Frontal cortex (tissue), 4 donors: ENCODE data around the gene RPL10. TPM values are rescaled to one million over a fixed set of nuclear protein-coding genes. Genes with fewer than 3 reads are reported as not detected.

Experiments
- DNase-seq, 2 donors: peaks; one replicate each; pipeline ENCODE4 v3.0.0; 2012; ENCODE audit warnings: low spot score in 2 of 2
- FAIRE-seq: peaks from 2 replicates; lab custom pipeline; 2012; peaks lifted over from hg19 to GRCh38; lab: Jason Lieb, UNC
- small RNA-seq: library from RNA; depleted of rRNA; stranded (forward); fragments of <200 nt; gene quantifications from one replicate; pipeline ENCODE3, GENCODE V24; 2014
- total RNA-seq: library from RNA; depleted of rRNA; stranded (reverse); fragments of >200 nt; gene quantifications from one replicate; pipeline ENCODE4 v1.2.3, GENCODE V29; 2014
- donor health status: control.
- donor health status: control.
- donor health status: control.

RPL10 gene
- total RNA-seq, 1 donor from 2014 or later, result 2,273 TPM

DNA sequence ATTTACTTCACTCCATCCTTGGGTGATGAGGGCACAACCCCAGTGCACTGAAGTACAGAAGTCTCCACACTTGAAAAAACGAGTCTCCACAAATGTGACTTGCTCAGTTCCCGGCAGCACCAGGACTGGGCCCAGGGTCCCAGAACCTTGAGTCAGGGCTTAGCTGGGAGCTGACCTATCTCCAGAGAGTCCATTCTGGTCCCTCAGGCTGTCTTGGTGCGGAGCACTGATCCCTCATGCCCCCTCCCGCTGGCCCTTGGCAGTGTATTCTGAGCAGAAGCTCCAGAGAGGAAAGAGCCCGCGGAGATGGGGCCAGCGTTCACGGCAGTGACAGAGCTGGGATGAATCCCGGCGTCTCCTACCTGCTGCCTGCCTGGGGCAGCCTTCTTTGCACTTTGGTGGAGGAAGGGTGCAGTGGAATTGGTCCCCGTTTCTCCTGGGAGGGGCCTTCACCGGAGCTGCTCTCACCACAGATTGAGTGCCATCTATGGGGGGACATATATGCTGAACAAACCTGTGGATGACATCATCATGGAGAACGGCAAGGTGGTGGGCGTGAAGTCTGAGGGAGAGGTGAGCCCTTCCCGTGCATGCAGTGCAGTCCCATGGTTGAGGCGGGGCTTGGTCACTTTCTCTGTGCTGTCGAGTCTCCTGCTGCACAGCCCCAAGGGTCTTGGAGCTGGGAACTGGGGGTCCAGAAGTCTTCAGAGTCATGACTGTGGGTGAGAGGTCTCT lies 42.6 kb downstream of the RPL10 start:
- FAIRE-seq (no peak), DNase-seq (no peak)

DNA sequence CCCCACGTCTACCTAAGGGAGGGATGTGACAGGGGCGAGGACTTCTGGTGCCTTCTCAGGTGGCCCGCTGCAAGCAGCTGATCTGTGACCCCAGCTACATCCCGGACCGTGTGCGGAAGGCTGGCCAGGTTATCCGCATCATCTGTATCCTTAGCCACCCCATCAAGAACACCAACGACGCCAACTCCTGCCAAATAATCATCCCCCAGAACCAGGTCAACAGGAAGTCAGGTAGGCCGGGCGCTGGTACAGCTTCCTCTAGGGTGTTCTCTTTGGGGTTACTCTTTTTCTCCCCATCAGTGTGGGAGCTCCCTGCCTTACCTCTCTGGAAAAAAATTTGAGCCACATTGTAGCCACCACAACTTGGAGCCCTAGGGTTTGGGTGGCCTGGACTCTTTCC lies 43.4 kb downstream of the RPL10 start:
- DNase-seq (no peak), FAIRE-seq (no peak)

DNA sequence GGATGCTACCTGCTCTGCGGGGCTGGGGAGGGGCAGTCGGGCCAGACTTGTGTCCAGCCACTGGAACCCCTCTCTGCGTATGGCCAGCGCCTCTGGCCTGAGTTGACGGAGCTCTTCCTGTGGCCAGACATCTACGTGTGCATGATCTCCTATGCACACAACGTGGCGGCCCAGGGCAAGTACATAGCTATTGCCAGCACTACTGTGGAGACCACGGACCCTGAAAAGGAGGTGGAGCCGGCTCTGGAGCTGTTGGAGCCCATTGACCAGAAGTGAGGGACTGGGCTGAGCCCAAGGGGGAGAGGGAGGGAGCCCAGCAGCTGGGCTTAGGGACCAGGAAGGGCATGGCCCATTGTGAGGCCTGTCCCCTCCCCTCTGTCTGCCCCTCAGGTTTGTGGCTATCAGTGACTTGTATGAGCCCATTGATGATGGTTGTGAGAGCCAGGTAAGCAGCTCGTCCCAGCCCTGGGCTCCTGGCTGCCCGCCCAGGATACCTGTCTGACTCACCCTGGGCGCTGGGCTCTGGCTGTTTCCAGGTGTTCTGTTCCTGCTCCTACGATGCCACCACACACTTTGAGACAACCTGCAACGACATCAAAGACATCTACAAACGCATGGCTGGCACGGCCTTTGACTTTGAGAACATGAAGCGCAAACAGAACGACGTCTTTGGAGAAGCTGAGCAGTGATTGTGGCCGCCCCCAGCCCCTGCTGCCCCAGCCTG lies 44.0 kb downstream of the RPL10 start:
- FAIRE-seq (no peak), DNase-seq (no peak)

DNA sequence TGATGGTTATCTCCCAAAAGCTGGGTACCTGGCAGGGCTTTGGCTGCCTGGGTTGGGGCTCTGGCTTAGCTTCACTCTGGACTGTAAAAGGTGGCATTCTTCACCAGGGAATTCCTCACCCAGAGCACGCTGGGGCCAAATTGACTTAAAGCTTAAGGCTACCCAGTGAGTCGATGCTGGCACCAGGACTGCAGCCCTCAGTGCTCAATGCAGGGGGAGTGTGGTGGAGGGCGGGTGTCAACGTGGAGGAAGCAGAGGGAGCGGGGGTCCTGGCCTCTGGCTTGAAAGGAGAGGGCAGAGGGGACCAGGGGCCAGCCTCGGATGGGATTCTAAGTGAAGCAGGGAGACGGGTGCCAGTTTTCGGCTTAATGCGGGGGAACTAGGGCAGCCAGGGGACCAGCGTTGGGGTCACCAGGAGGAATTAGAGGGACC lies 45.3 kb downstream of the RPL10 start:
- FAIRE-seq (no peak), DNase-seq (no peak)

DNA sequence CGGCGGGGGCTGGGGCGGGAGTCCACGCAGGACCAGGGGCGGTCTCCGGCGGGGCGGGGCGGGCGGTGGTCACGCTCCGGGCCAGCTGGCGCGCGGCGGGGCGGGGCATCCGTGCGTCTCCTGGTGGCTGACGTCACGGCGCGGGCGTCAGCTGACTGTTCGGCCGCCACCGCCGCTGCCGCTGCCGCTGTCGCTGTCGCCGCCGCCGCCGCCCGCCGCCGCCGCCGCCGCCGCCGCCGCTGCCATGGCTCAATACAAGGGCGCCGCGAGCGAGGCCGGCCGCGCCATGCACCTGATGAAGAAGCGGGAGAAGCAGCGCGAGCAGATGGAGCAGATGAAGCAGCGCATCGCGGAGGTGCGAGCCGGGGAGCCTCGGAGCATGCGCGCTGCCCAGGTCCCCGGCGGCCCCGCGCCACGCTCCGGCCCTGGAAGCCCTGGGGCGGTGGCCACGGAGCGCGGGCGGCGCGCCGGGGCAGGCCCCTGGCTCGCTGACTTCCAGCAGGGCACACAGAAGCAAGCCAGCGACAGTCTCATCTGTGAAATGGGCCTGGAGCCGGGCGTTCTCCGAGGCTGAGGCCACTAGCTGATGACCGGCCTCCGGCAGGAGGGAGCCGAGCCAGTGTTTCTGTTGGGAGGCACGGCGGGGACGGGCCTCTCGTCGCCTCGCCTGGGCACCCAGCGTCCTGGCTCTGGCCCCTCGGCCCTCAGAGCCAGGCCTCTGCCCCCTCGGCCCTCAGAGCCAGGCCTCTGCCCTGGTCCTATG lies 46.0 kb downstream of the RPL10 start, which contains the start of gene FAM50A:
FAM50A (plus strand) TSS at position 150 of the 763 bp plus-strand sequence; CDS start at position 245, 95 bp downstream.
- FAIRE-seq, result no peak

DNA sequence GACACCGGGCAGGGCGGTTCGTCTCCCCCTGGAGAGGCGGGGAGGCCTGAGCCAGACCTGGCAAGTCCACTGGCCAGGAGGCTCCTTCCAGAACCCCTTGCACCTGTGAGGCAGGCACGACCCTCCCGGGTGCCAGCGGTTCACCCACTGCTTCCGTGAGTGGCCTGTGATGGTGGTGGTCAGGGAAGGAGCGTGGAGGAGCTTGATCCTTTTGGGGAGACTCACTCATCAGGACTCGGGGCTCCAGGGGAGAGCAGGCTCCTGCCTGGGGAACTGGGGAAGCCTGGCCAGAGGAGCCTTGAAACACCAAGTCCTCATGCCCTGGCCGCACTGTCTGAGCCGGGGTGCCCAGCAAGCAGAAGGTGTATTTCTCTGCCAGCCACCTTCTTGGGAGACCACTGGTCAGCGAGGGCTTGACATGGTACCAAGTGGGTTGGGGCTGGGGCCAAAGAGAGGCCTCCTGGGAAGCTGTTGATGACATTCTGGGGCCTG lies 46.6 kb downstream of the RPL10 start:
- FAIRE-seq, result no peak
- DNase-seq, result no peak

More for the DNA sequence above, 46.0 kb downstream of the RPL10 start, which contains the start of gene FAM50A:
- peak; percentile 92 to 94 for DNase-seq

DNA sequence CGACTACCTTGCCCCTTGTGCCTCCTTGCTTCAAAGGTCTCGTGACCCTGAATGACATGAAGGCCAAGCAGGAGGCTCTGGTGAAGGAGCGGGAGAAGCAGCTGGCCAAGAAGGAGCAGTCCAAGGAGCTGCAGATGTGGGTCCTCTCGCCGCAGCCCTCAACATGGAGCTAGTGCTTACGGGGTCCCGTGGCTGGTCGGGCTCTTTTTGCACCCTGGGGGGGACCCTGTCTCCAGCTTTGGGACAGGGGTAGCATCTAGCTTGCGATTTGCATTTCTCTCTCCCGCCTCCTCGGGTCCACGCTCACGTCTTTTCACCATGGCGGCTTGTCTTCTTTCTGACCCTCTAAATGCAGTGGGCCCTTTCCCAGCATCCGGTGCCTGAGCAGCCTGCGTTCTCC lies 47.6 kb downstream of the RPL10 start:
- DNase-seq (no peak), FAIRE-seq (no peak)

DNA sequence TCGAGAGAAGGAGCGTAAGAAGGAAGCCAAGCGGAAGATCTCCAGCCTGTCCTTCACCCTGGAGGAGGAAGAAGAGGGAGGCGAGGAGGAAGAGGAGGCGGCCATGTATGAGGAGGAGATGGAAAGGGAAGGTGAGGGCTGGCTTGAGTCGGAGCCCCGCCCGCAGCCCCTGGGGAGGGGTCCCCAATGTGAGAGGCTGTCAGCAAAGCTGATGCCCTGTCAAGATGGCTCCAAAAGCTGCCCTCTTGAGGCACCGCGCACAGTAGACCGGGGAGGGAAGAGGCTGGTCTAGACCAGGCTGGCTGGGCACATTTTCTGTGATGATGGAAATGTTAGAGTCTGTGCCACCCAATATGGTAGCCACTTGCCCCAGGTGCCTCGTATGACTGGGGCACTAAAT lies 48.3 kb downstream of the RPL10 start:
- no peak for DNase-seq
- FAIRE-seq, result no peak

DNA sequence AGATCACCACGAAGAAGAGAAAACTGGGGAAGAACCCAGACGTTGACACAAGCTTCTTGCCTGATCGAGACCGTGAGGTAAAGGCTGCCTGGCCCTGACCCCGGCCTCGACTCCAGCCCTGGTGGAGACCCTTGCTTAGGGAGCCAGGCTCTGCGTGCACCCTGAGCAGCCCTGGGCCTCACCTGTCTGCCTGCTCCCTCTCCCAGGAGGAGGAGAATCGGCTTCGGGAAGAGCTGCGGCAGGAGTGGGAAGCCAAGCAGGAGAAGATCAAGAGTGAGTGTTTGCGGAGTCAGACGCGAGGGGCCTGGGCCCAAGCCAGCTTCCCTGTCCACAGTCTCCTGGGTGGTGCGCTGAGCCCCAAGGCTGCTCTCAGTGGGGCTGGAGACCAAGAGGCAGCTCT lies 50.3 kb downstream of the RPL10 start:
- DNase-seq (no peak), FAIRE-seq (no peak)

DNA sequence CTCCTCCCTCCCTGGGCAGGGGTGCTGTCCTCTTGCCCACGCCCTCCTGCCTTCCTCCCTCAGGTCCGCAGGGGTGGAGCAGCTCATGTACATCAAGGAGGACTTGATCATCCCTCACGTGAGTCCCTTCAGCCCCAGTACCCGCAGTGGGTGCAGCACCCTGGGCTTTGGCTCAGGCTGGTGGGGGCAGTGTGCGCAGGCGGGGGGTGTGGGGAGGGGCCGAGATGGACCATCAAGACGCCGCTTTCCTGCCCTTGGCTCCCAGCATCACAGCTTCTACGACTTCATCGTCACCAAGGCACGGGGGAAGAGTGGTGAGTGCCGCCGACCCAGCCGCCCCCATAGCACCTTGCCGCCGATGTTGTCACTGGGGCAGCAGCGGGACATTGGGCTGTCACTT lies 51.4 kb downstream of the RPL10 start:
- FAIRE-seq (no peak), DNase-seq (no peak)

DNA sequence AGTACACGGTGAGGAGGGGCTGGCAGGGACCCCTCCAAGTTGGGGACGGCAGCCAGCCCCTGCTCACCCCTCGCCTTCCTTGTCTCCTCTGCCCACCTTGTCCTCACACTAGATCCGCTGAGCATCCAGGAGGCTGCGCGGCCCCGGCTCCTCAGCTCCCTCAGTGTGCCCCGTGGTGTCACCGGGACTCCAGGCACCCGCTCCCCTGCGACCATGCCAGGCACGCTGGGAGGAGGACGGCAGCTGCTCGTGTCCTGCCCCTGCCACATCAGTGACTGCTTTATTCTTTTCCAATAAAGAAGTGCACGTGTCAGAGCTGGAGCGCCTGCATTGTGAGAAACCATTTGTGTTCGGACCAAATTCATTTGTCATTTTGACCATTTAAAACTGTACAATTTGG lies 52.1 kb downstream of the RPL10 start:
- no peak for DNase-seq
- FAIRE-seq, result no peak

Small RNA genes lying within 50 kb of the gene (small RNA-seq; reads per million reads assigned to genes)
- gene MIR6858, result 0.10 reads per million
- not detected for gene SNORA70

Other genes starting within 250 kb of the RPL10 start
- not detected for gene OPN1MW, start 215.8 kb upstream of the RPL10 start, total RNA-seq
- not detected for gene OPN1MW2, start 178.6 kb upstream of the RPL10 start, total RNA-seq
- gene OPN1MW3, start 140.8 kb upstream of the RPL10 start, total RNA-seq, result not detected
- not detected for gene TEX28, start 103.3 kb upstream of the RPL10 start, total RNA-seq
- gene TKTL1, start 102.6 kb upstream of the RPL10 start, total RNA-seq, result 1.6 TPM
- gene FLNA, start 23.7 kb upstream of the RPL10 start, total RNA-seq, result 66.9 TPM
- gene EMD, start 19.1 kb upstream of the RPL10 start, total RNA-seq, result 13.9 TPM
- gene DNASE1L1, start 10.9 kb downstream of the RPL10 start, total RNA-seq, result 4.5 TPM
- 11.0 TPM for gene TAFAZZIN, start 13.2 kb downstream of the RPL10 start, total RNA-seq
- 50.1 TPM for gene ATP6AP1, start 30.3 kb downstream of the RPL10 start, total RNA-seq
- gene GDI1, start 38.8 kb downstream of the RPL10 start, total RNA-seq, result 240 TPM
- gene FAM50A, start 45.8 kb downstream of the RPL10 start, total RNA-seq, result 21.2 TPM
- 14.7 TPM for gene PLXNA3, start 59.9 kb downstream of the RPL10 start, total RNA-seq
- gene LAGE3, start 80.9 kb downstream of the RPL10 start, total RNA-seq, result 13.5 TPM
- gene UBL4A, start 88.2 kb downstream of the RPL10 start, total RNA-seq, result 39.1 TPM
- 2.4 TPM for gene SLC10A3, start 92.3 kb downstream of the RPL10 start, total RNA-seq
- 9.8 TPM for gene FAM3A, start 117.9 kb downstream of the RPL10 start, total RNA-seq
- 16.3 TPM for gene G6PD, start 148.5 kb downstream of the RPL10 start, total RNA-seq
- 4.1 TPM for gene IKBKG, start 149.2 kb downstream of the RPL10 start, total RNA-seq
- gene CTAG1A, start 186.8 kb downstream of the RPL10 start, total RNA-seq, result not detected
- not detected for gene CTAG1B, start 220.9 kb downstream of the RPL10 start, total RNA-seq